Endodermal cell (in vitro differentiated cells): ENCODE data around the gene SYT8. TPM values are rescaled to one million over a fixed set of nuclear protein-coding genes. Genes with fewer than 3 reads are reported as not detected.

Experiments used
- DNase-seq: peaks from one replicate; pipeline ENCODE4 v3.0.0-alpha.2; 2017
- H3K27ac ChIP-seq: 2 replicates; pipeline ENCODE4 v1.5.1; 2013; ENCODE audit warnings: mild to moderate bottlenecking, low read depth, low read length, moderate library complexity
- H3K27me3 ChIP-seq: 2 replicates; pipeline ENCODE4 v1.6.1; 2013; ENCODE audit warnings: mild to moderate bottlenecking, low read length, moderate library complexity; ENCODE audit not compliant: insufficient read depth, control insufficient read depth, poor library complexity, severe bottlenecking
- H3K36me3 ChIP-seq: 2 replicates; pipeline ENCODE4 v1.7.0; 2013; ENCODE audit warnings: mild to moderate bottlenecking, low read length, moderate library complexity; ENCODE audit not compliant: control insufficient read depth, insufficient read depth
- H3K4me1 ChIP-seq: one replicate; pipeline ENCODE4 v1.7.0; 2013; ENCODE audit warnings: low read length; ENCODE audit not compliant: control insufficient read depth, insufficient read depth
- H3K4me3 ChIP-seq: 2 replicates; pipeline ENCODE4 v1.5.1; 2013; ENCODE audit warnings: mild to moderate bottlenecking, low read length, moderate library complexity
- H3K9ac ChIP-seq: 2 replicates; pipeline ENCODE4 v1.6.1; 2013; ENCODE audit warnings: mild to moderate bottlenecking, low read length, moderate library complexity; ENCODE audit not compliant: poor library complexity, severe bottlenecking; ENCODE audit errors: extremely low read depth
- H3K9me3 ChIP-seq: 2 replicates; pipeline ENCODE4 v1.6.1; 2013; ENCODE audit warnings: mild to moderate bottlenecking, low read length, moderate library complexity; ENCODE audit not compliant: control insufficient read depth
- H3K27ac Mint-ChIP-seq: 2 replicates; pipeline ENCODE4 v1.8.0; 2020; ENCODE audit warnings: mixed read lengths
- H3K27me3 Mint-ChIP-seq: 2 replicates; pipeline ENCODE4 v1.8.0; 2021; ENCODE audit warnings: mild to moderate bottlenecking, mixed read lengths; ENCODE audit not compliant: insufficient read depth
- H3K36me3 Mint-ChIP-seq: 2 replicates; pipeline ENCODE4 v1.8.0; 2020; ENCODE audit warnings: low read depth, mixed read lengths
- H3K4me1 Mint-ChIP-seq: 2 replicates; pipeline ENCODE4 v1.8.0; 2020; ENCODE audit warnings: mixed read lengths
- H3K4me3 Mint-ChIP-seq: 2 replicates; pipeline ENCODE4 v1.8.0; 2020; ENCODE audit warnings: mild to moderate bottlenecking, moderate library complexity, mixed read lengths
- H3K9me3 Mint-ChIP-seq: 2 replicates; pipeline ENCODE4 v1.8.0; 2020; ENCODE audit warnings: mild to moderate bottlenecking, mixed read lengths
- CTCF ChIP-seq: fragments of 200-600 bp; sonication (generic); conservative IDR thresholded peaks from 2 replicates; pipeline ENCODE4 v1.5.0; 2021; ENCODE audit warnings: antibody characterized with exemption, mild to moderate bottlenecking
- WGBS, 2 experiments: methylation state at CpG; one replicate each; pipeline versions ENCODE4 v1.1.5 to v1.1.7; 2013; ENCODE audit warnings: missing lambda C conversion rate in 2 of 2, mixed read lengths in 1 of 2; ENCODE audit not compliant: insufficient coverage in 1 of 2, insufficient read length in 1 of 2; 5-methylcytosine and 5-hydroxymethylcytosine counted together
- total RNA-seq, 2 donors: library from RNA; stranded (reverse); fragmentation: NEBNext Ultra II Directional in 1 of 2; extraction: Animal tissue kit (Norgen Biotek cat#: 25700) in 1 of 2; gene quantifications; 2 replicates in 1 of 2; 3 replicates in 1 of 2; pipeline ENCODE4 v1.2.1, GENCODE V29; 2021

The SYT8 gene
- total RNA-seq, 2 donors from 2014 or later = not detected

GRCh38 chr11:1879941-1880720 lies 45.3 kb downstream of the SYT8 start:
- no peaks in the 10 kb centered on the region for H3K27me3 Mint-ChIP-seq
- 88 to 96% methylated on average over 4 to 32 of the region's 32 CpGs for WGBS, 2 experiments
- no peak for TF ChIP-seq CTCF
- H3K4me1 Mint-ChIP-seq = no peaks in the 10 kb centered on the region
- Histone ChIP-seq H3K27me3 (peaks cover 2% of the 10 kb centered on the region), H3K9ac (no peak overlapping the region), H3K9me3 (no peaks in the 10 kb centered on the region), H3K36me3 (no peaks in the 10 kb centered on the region), H3K4me3 (no peak overlapping the region), H3K4me1 (no peaks in the 10 kb centered on the region), H3K27ac (no peak overlapping the region)
- no peak overlapping the region for H3K27ac Mint-ChIP-seq
- no peak overlapping the region for H3K4me3 Mint-ChIP-seq
- no peaks in the 10 kb centered on the region for H3K9me3 Mint-ChIP-seq
- no peaks in the 10 kb centered on the region for H3K36me3 Mint-ChIP-seq
- no peak for DNase-seq

- H3K9me3 ChIP-seq = no peaks in the 10 kb centered on the region
- H3K36me3 ChIP-seq = no peaks in the 10 kb centered on the region
- DNase-seq = no peak
- H3K9ac ChIP-seq = no peak overlapping the region
- WGBS, 2 experiments = 63 to 83% methylated on average over 4 to 9 of the region's 9 CpGs
- peaks cover 10% of the 10 kb centered on the region for H3K27me3 ChIP-seq
- no peaks in the 10 kb centered on the region for H3K4me1 ChIP-seq
- Mint-ChIP-seq H3K27ac (no peak overlapping the region), H3K4me1 (no peaks in the 10 kb centered on the region), H3K36me3 (no peaks in the 10 kb centered on the region), H3K27me3 (no peaks in the 10 kb centered on the region), H3K4me3 (no peak overlapping the region), H3K9me3 (no peaks in the 10 kb centered on the region)
- TF ChIP-seq CTCF = no peak
- no peak overlapping the region for H3K27ac ChIP-seq
- H3K4me3 ChIP-seq = no peak overlapping the region
These were observed 46.1 kb downstream of the SYT8 start for GRCh38 chr11:1880746-1881441.

GRCh38 chr11:1881442-1882264 lies 46.9 kb downstream of the SYT8 start:
- Histone ChIP-seq H3K9ac (no peak overlapping the region), H3K9me3 (no peaks in the 10 kb centered on the region), H3K36me3 (no peaks in the 10 kb centered on the region), H3K27me3 (peaks cover 13% of the 10 kb centered on the region), H3K4me1 (no peaks in the 10 kb centered on the region), H3K4me3 (no peak overlapping the region), H3K27ac (no peak overlapping the region)
- H3K4me3 Mint-ChIP-seq = no peak overlapping the region
- no peaks in the 10 kb centered on the region for H3K36me3 Mint-ChIP-seq
- no peaks in the 10 kb centered on the region for H3K4me1 Mint-ChIP-seq
- H3K27me3 Mint-ChIP-seq = no peaks in the 10 kb centered on the region
- WGBS, 2 experiments = 88 to 91% methylated on average over 17 to 43 of the region's 43 CpGs
- no peak for TF ChIP-seq CTCF
- H3K9me3 Mint-ChIP-seq = no peaks in the 10 kb centered on the region
- H3K27ac Mint-ChIP-seq = no peak overlapping the region
- DNase-seq = no peak
